Stimulated activated CD8-positive, alpha-beta memory T cell treated with anti-CD3 and anti-CD28 coated beads, Interleukin-15, amount 100 ng/mL, for 48 hours (primary cell): ENCODE results near the gene OR51I2.

Source experiments
- DNase-seq, 2 donors: peaks; one replicate each; pipeline ENCODE4 v3.0.0-alpha.2; 2020; ENCODE audit warnings: low read depth in 2 of 2

OR51I2 gene

GRCh38 chr11:5505363-5506048 is 56.4 kb downstream of the OR51I2 start:
- no peak for DNase-seq
